ENCODE data around the gene LDLRAD4. TPM values are rescaled to one million over a fixed set of nuclear protein-coding genes. Genes with fewer than 3 reads are reported as not detected.

LDLRAD4 gene
- total and polyA plus RNA-seq, 2 donors (not counting 1 experiment from before 2014, with no cell fraction given) = 13.9 to 35.7 TPM

DNA sequence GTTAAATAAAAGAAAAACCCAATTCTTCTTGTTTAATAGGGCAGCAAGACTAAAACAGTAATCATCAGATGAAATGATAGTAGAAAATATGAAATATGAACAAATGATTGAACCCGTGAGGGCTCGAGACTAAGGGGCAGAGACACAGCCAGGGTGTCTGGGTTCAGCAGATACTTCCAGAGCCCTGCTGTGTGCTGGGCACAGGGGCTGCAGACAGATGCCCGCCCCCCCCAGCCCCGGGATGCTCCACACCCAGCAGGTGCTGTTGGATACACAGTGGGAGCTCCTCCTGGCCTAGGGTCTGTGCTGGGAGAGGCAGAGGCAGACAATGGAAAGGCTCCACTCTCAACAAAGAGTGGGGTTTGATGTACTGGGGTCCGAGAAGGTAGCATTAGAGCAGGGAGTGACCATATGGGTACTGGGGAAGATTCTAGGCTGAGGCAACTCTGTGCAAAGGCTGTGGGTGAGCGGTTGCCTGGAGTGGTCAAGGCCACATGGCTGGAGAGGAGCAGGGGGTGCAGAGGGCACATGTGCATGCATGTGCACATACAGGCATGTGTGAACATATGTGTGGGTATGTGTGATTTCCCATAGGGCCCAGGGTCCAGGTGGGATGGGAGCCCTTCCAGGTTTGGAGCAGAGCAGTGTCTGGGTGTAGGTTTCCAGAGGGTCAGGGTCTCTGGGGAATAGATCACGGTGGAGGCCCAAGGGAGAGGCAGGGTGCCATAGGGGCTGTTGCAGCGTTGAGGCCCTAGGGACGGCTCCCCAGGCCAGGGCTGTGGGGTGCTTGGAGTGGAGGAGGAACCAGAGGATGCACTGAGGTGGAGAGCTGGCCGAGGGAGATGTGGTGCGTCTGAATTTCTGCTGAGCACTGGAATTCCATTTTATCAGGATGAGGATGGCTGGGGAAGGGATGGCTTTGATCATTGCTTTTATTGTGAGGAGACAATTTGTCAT, 36.7 kb downstream of the LDLRAD4 start:
- H3K9ac ChIP-seq (ENCODE audit: low read length) = no peak overlapping the region
- CTCF ChIA-PET = no interaction called here
- no peaks in the 10 kb centered on the region for H3K4me1 Mint-ChIP-seq
- no peak overlapping the region for H2AFZ ChIP-seq (ENCODE audit: insufficient read depth, low read depth, low read length, poor library complexity, severe bottlenecking)
- H3K27ac ChIP-seq (ENCODE audit: low read length in 2 of 2) = no peak overlapping the region
- H3K27me3 ChIP-seq (replicated peaks in 1 of 4; ENCODE audit: control extremely low read depth in 1 of 4, control insufficient read depth in 3 of 4, insufficient read depth in 4 of 4, low read length in 3 of 4) = peaks cover 0 to 6% (median 0%) of the 10 kb centered on the region in 4 experiments
- H3K36me3 ChIP-seq (replicated peaks in 1 of 2; ENCODE audit: control extremely low read depth in 1 of 2, control insufficient read depth in 1 of 2, extremely low read depth in 1 of 2, insufficient read depth in 2 of 2, low read length in 1 of 2) = no peaks in the 10 kb centered on the region
- DNase-seq (no peak), ATAC-seq (ENCODE audit: low read depth) (no peak)
- WGBS (ENCODE audit: insufficient coverage) = 86% methylated on average over 11 of the region's 11 CpGs
- no peak overlapping the region for H3K4me3 Mint-ChIP-seq
- H3K27ac Mint-ChIP-seq = no peak overlapping the region
- H3K9me3 ChIP-seq (ENCODE audit: control extremely low read depth in 1 of 3, control insufficient read depth in 2 of 3, insufficient read depth in 1 of 3, low read length in 2 of 3) = no peaks in the 10 kb centered on the region
- POLR2A ChIA-PET = no interaction called here
- peaks cover 19% of the 10 kb centered on the region for H3K27me3 Mint-ChIP-seq
- TF ChIP-seq, protein P1, sequence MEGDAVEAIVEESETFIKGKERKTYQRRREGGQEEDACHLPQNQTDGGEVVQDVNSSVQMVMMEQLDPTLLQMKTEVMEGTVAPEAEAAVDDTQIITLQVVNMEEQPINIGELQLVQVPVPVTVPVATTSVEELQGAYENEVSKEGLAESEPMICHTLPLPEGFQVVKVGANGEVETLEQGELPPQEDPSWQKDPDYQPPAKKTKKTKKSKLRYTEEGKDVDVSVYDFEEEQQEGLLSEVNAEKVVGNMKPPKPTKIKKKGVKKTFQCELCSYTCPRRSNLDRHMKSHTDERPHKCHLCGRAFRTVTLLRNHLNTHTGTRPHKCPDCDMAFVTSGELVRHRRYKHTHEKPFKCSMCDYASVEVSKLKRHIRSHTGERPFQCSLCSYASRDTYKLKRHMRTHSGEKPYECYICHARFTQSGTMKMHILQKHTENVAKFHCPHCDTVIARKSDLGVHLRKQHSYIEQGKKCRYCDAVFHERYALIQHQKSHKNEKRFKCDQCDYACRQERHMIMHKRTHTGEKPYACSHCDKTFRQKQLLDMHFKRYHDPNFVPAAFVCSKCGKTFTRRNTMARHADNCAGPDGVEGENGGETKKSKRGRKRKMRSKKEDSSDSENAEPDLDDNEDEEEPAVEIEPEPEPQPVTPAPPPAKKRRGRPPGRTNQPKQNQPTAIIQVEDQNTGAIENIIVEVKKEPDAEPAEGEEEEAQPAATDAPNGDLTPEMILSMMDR (IDR thresholded peaks at IDR 0.05) = no peak
- TF ChIP-seq EZH2 (IDR thresholded peaks at IDR 0.05; ENCODE audit: borderline replicate concordance, insufficient read depth, low read depth, low read length, poor library complexity, severe bottlenecking) = no peak
- H3K4me2 ChIP-seq (replicated peaks; ENCODE audit: low read depth, low read length, poor library complexity, severe bottlenecking) = no peak overlapping the region
- no peaks in the 10 kb centered on the region for H3K9me3 Mint-ChIP-seq (ENCODE audit: insufficient read depth)
- intact Hi-C loops (cut with micrococcal nuclease) = no loop called here
- no peaks in the 10 kb centered on the region for H4K20me1 ChIP-seq (ENCODE audit: control insufficient read depth, insufficient read depth, low read length, poor library complexity, severe bottlenecking)
- no peaks in the 10 kb centered on the region for H3K4me1 ChIP-seq (ENCODE audit: control insufficient read depth in 2 of 2, insufficient read depth in 2 of 2, low read length in 2 of 2)
- no peaks in the 10 kb centered on the region for H3K79me2 ChIP-seq (ENCODE audit: control insufficient read depth, insufficient read depth, low read length)
- no peak overlapping the region for H3K4me3 ChIP-seq (ENCODE audit: control extremely low read depth in 1 of 5, extremely low read depth in 1 of 5, insufficient read depth in 1 of 5, low read depth in 2 of 5, low read length in 4 of 5)
